HG02852 (cell line): Measurements from ENCODE around the gene PKNOX1.
"Not testable (repeated sequence)": the region's sequence is repeated elsewhere in the genome, so short reads cannot be mapped to it uniquely, and the experiment has no call there.

Experiments used
- ATAC-seq: cut with Tn5 transposase; IDR thresholded peaks from one replicate; pipeline ENCODE4 v1.9.1; 2021; ENCODE audit warnings: mild to moderate bottlenecking, moderate library complexity; ENCODE audit not compliant: unreplicated experiment

The PKNOX1 gene

GRCh38 chr21:43045165-43045875, 71.0 kb downstream of the PKNOX1 start:
- ATAC-seq: not testable (repeated sequence)

- ATAC-seq: not testable (repeated sequence)
Observed at GRCh38 chr21:43045876-43046821, 71.8 kb downstream of the PKNOX1 start.

- ATAC-seq: not testable (repeated sequence)
Observed at GRCh38 chr21:43053112-43053511, 78.8 kb downstream of the PKNOX1 start.

- ATAC-seq: not testable (repeated sequence)
Observed at GRCh38 chr21:43062955-43063664, 88.7 kb downstream of the PKNOX1 start.

GRCh38 chr21:43064265-43064917, 90.0 kb downstream of the PKNOX1 start:
- ATAC-seq: not testable (repeated sequence)

GRCh38 chr21:43065991-43066390, 91.6 kb downstream of the PKNOX1 start:
- ATAC-seq: not testable (repeated sequence)

- ATAC-seq: not testable (repeated sequence)
Observed at GRCh38 chr21:43066690-43067089, 92.3 kb downstream of the PKNOX1 start.

GRCh38 chr21:43068065-43068464, 93.7 kb downstream of the PKNOX1 start:
- ATAC-seq: not testable (repeated sequence)

- ATAC-seq: not testable (repeated sequence)
Observed at GRCh38 chr21:43069682-43070081, 95.3 kb downstream of the PKNOX1 start.

- not testable (repeated sequence) for ATAC-seq
Observed at GRCh38 chr21:43072742-43073141, 98.4 kb downstream of the PKNOX1 start.

- not testable (repeated sequence) for ATAC-seq
Observed at GRCh38 chr21:43074401-43075169, 100.2 kb downstream of the PKNOX1 start.

- ATAC-seq: not testable (repeated sequence)
Observed at GRCh38 chr21:43075170-43076022, 101.0 kb downstream of the PKNOX1 start, which contains the start of gene CBS. CBS (minus strand) TSS chr21:43075835; CDS start chr21:43072193, 3,642 bp downstream.

- ATAC-seq: not testable (repeated sequence)
Observed at GRCh38 chr21:43076023-43076637, 101.8 kb downstream of the PKNOX1 start.

- not testable (repeated sequence) for ATAC-seq
Observed at GRCh38 chr21:43076643-43077042, 102.3 kb downstream of the PKNOX1 start.

GRCh38 chr21:43082587-43083300, 108.4 kb downstream of the PKNOX1 start:
- ATAC-seq: not testable (repeated sequence)
